ENCODE data around the gene OR2D3.
"Not testable (repeated sequence)": the region's sequence is repeated elsewhere in the genome, so short reads cannot be mapped to it uniquely, and the experiment has no call there.

OR2D3 gene

GRCh38 chr11:6900327-6900999, 20.3 kb upstream of the OR2D3 start:
- no peak overlapping the region for H3K4me3 ChIP-seq (ENCODE audit: low read length)
- H3K27me3 ChIP-seq (ENCODE audit: low read depth, low read length): no peaks in the 10 kb centered on the region; the same call in 1 of the 2 replicates
- no peak overlapping the region for H3K9ac ChIP-seq (ENCODE audit: low read length)
- H3K79me2 ChIP-seq (ENCODE audit: low read length): no peaks in the 10 kb centered on the region
- no peak overlapping the region for H2AFZ ChIP-seq (ENCODE audit: low read depth, low read length)
- H3K27ac ChIP-seq (ENCODE audit: low read length): no peak overlapping the region
- no peaks in the 10 kb centered on the region for H3K9me3 ChIP-seq (ENCODE audit: insufficient read depth, low read length)
- H3K4me2 ChIP-seq (ENCODE audit: low read length): no peak overlapping the region
- H3K36me3 ChIP-seq (replicated peaks; ENCODE audit: low read depth, low read length): no peaks in the 10 kb centered on the region
- TF ChIP-seq EZH2phosphoT487 (IDR thresholded peaks at IDR 0.05; ENCODE audit: low read depth) (no peak), CTCF (IDR thresholded peaks at IDR 0.05; ENCODE audit: low read depth, low read length) (peak; percentile 23; the same call in 1 of the 2 replicates)
- no peaks in the 10 kb centered on the region for H4K20me1 ChIP-seq (ENCODE audit: insufficient read depth, low read length)
- H3K4me1 ChIP-seq (ENCODE audit: low read length): peaks cover 2% of the 10 kb centered on the region

GRCh38 chr11:6904804-6905203, 16.0 kb upstream of the OR2D3 start:
- H2AFZ ChIP-seq (ENCODE audit: low read depth, low read length); H3K9ac ChIP-seq (ENCODE audit: low read length); H3K9me3 ChIP-seq (ENCODE audit: insufficient read depth, low read length); H4K20me1 ChIP-seq (ENCODE audit: insufficient read depth, low read length); H3K79me2 ChIP-seq (ENCODE audit: low read length); H3K4me2 ChIP-seq (ENCODE audit: low read length); H3K36me3 ChIP-seq (replicated peaks; ENCODE audit: low read depth, low read length); H3K4me1 ChIP-seq (ENCODE audit: low read length); H3K27me3 ChIP-seq (ENCODE audit: low read depth, low read length); H3K27ac ChIP-seq (ENCODE audit: low read length); H3K4me3 ChIP-seq (ENCODE audit: low read length): not testable (repeated sequence)

- H3K9ac ChIP-seq (ENCODE audit: low read length): no peak overlapping the region
- H3K4me3 ChIP-seq (ENCODE audit: low read length): no peak overlapping the region
- no peaks in the 10 kb centered on the region for H3K9me3 ChIP-seq (ENCODE audit: insufficient read depth, low read length)
- H3K4me1 ChIP-seq (ENCODE audit: low read length): peaks cover 17% of the 10 kb centered on the region
- H4K20me1 ChIP-seq (ENCODE audit: insufficient read depth, low read length): no peaks in the 10 kb centered on the region
- H3K79me2 ChIP-seq (ENCODE audit: low read length): no peaks in the 10 kb centered on the region
- TF ChIP-seq CTCF (IDR thresholded peaks at IDR 0.05; ENCODE audit: low read depth, low read length) (no peak), EZH2phosphoT487 (IDR thresholded peaks at IDR 0.05; ENCODE audit: low read depth) (no peak)
- no peak overlapping the region for H2AFZ ChIP-seq (ENCODE audit: low read depth, low read length)
- H3K4me2 ChIP-seq (ENCODE audit: low read length): no peak overlapping the region
- no peaks in the 10 kb centered on the region for H3K27me3 ChIP-seq (ENCODE audit: low read depth, low read length)
- H3K36me3 ChIP-seq (replicated peaks; ENCODE audit: low read depth, low read length): no peaks in the 10 kb centered on the region
- no peak overlapping the region for H3K27ac ChIP-seq (ENCODE audit: low read length)
These were observed 9.4 kb upstream of the OR2D3 start for GRCh38 chr11:6911378-6911777.

GRCh38 chr11:6911948-6912347, 8.9 kb upstream of the OR2D3 start:
- peaks cover 17% of the 10 kb centered on the region for H3K4me1 ChIP-seq (ENCODE audit: low read length)
- no peak overlapping the region for H3K4me2 ChIP-seq (ENCODE audit: low read length)
- H3K4me3 ChIP-seq (ENCODE audit: low read length): no peak overlapping the region
- no peak overlapping the region for H2AFZ ChIP-seq (ENCODE audit: low read depth, low read length)
- TF ChIP-seq EZH2phosphoT487 (IDR thresholded peaks at IDR 0.05; ENCODE audit: low read depth): no peak
- no peak for TF ChIP-seq CTCF (IDR thresholded peaks at IDR 0.05; ENCODE audit: low read depth, low read length)
- no peaks in the 10 kb centered on the region for H3K27me3 ChIP-seq (ENCODE audit: low read depth, low read length)
- no peaks in the 10 kb centered on the region for H3K9me3 ChIP-seq (ENCODE audit: insufficient read depth, low read length)
- H3K79me2 ChIP-seq (ENCODE audit: low read length): no peaks in the 10 kb centered on the region
- no peak overlapping the region for H3K9ac ChIP-seq (ENCODE audit: low read length)
- H3K27ac ChIP-seq (ENCODE audit: low read length): no peak overlapping the region
- no peaks in the 10 kb centered on the region for H3K36me3 ChIP-seq (replicated peaks; ENCODE audit: low read depth, low read length)
- no peaks in the 10 kb centered on the region for H4K20me1 ChIP-seq (ENCODE audit: insufficient read depth, low read length)

Measured in OCI-LY3 (cell line).